Left ventricle myocardium superior (tissue), 1 donor: Measurements from ENCODE around the gene ARFGAP3. TPM values are rescaled to one million over a fixed set of nuclear protein-coding genes. Genes with fewer than 3 reads are reported as not detected.

Experiments
- ATAC-seq: fragments of 200-7000 bp; cut with Tn5 transposase; one replicate; pipeline ENCODE4 v1.9.1; 2020; ENCODE audit warnings: mild to moderate bottlenecking, moderate library complexity
- DNase-seq: peaks from one replicate; pipeline ENCODE4 v3.0.0-alpha.2; 2020
- intact Hi-C: fragments of 100-400 bp; cut with micrococcal nuclease; formaldehyde crosslinking; loops from one replicate; pipeline ENCODE4 v1.11.0; 2022
- total RNA-seq: library from RNA; stranded (reverse); fragmentation: NEBNext Ultra II Directional; extraction: Animal tissue kit (Norgen Biotek cat#: 25700); gene quantifications from one replicate; pipeline ENCODE4 v1.2.1, GENCODE V29; 2021
- donor health status: DM: no; HTN: yes; CAD: no; lungs with severe emphysema.

Gene ARFGAP3
- total RNA-seq, 1 donor from 2014 or later, result 25.8 TPM

- no peak for ATAC-seq
- DNase-seq, result no peak
- intact Hi-C loops, result loop anchor here (10.0 kb wide), 1 partner anchor 165 kb away; no protein-coding TSS in a partner anchor
These were observed 12.9 kb upstream of the ARFGAP3 start for GRCh38 chr22:42869888-42870480.

GRCh38 chr22:42869463-42869862 lies 12.4 kb upstream of the ARFGAP3 start:
- ATAC-seq, result no peak
- intact Hi-C loops, result loop anchor here (10.0 kb wide), 1 partner anchor 165 kb away; no protein-coding TSS in a partner anchor
- DNase-seq, result no peak

- intact Hi-C loops, result loop anchor here (10.0 kb wide), 1 partner anchor 166 kb away; no protein-coding TSS in a partner anchor
- DNase-seq, result peak; percentile 85
- ATAC-seq, result peak; percentile 84
These were observed 11.7 kb upstream of the ARFGAP3 start for GRCh38 chr22:42868751-42869251.

GRCh38 chr22:42866100-42866499 lies 9.0 kb upstream of the ARFGAP3 start:
- no peak for ATAC-seq
- DNase-seq, result no peak
- intact Hi-C loops, result loop anchor here (10.0 kb wide), 1 partner anchor 169 kb away; no protein-coding TSS in a partner anchor

- ATAC-seq (no peak), DNase-seq (no peak)
- intact Hi-C loops, result loop anchor here (10.0 kb wide), 1 partner anchor 169 kb away; no protein-coding TSS in a partner anchor
These were observed 8.5 kb upstream of the ARFGAP3 start for GRCh38 chr22:42865536-42865935.

GRCh38 chr22:42863349-42863961 lies 6.4 kb upstream of the ARFGAP3 start:
- intact Hi-C loops, result loop anchor here (10.0 kb wide), 1 partner anchor 171 kb away; no protein-coding TSS in a partner anchor
- DNase-seq, result no peak
- ATAC-seq, result no peak

GRCh38 chr22:42862045-42862734 lies 5.1 kb upstream of the ARFGAP3 start:
- intact Hi-C loops, result loop anchor here (10.0 kb wide), 1 partner anchor 173 kb away; no protein-coding TSS in a partner anchor
- DNase-seq, result no peak

GRCh38 chr22:42860968-42861367 lies 3.9 kb upstream of the ARFGAP3 start:
- DNase-seq, result no peak
- intact Hi-C loops, result loop anchor here (10.0 kb wide), 1 partner anchor 174 kb away; no protein-coding TSS in a partner anchor
- no peak for ATAC-seq

More at GRCh38 chr22:42862045-42862734, 5.1 kb upstream of the ARFGAP3 start:
- ATAC-seq, result no peak

- DNase-seq, result no peak
- intact Hi-C loops, result no loop called here
- peak; percentile 10 for ATAC-seq
These were observed 890 bp upstream of the ARFGAP3 start for GRCh38 chr22:42857845-42858481.

- ATAC-seq, result peak; percentile 21
- peak; percentile 77 for DNase-seq
- intact Hi-C loops, result no loop called here
These were observed 751 bp downstream of the ARFGAP3 start for GRCh38 chr22:42856179-42856864.

GRCh38 chr22:42855721-42856120 lies 1.4 kb downstream of the ARFGAP3 start:
- no peak for DNase-seq
- intact Hi-C loops, result no loop called here
- no peak for ATAC-seq

GRCh38 chr22:42855211-42855610 lies 1.9 kb downstream of the ARFGAP3 start:
- ATAC-seq, result no peak
- no peak for DNase-seq
- intact Hi-C loops, result no loop called here

GRCh38 chr22:42848941-42849550 lies 8.0 kb downstream of the ARFGAP3 start:
- ATAC-seq (peak; percentile 23), DNase-seq (no peak)
- intact Hi-C loops, result no loop called here

GRCh38 chr22:42847110-42847509 lies 10.0 kb downstream of the ARFGAP3 start:
- intact Hi-C loops, result no loop called here
- DNase-seq (no peak), ATAC-seq (no peak)

GRCh38 chr22:42844756-42845155 lies 12.3 kb downstream of the ARFGAP3 start:
- intact Hi-C loops, result no loop called here
- ATAC-seq (peak; percentile 20), DNase-seq (no peak)

GRCh38 chr22:42842658-42843370 lies 14.3 kb downstream of the ARFGAP3 start:
- no peak for DNase-seq
- intact Hi-C loops, result no loop called here
- no peak for ATAC-seq

- ATAC-seq (no peak), DNase-seq (no peak)
- intact Hi-C loops, result no loop called here
These were observed 15.6 kb downstream of the ARFGAP3 start for GRCh38 chr22:42841444-42841843.

GRCh38 chr22:42837556-42837955 lies 19.5 kb downstream of the ARFGAP3 start:
- no peak for DNase-seq
- no peak for ATAC-seq
- intact Hi-C loops, result no loop called here
